Stimulated activated CD4-positive, alpha-beta T cell treated with anti-CD3 and anti-CD28 coated beads, Interleukin-2, amount 100 ng/mL, for 4 hours (primary cell): ENCODE results near the gene COL11A2.
A peak's percentile ranks its signal among the peaks of the same experiment; 100 is the strongest.

Experiments used
- DNase-seq: peaks from one replicate; pipeline ENCODE4 v3.0.0-alpha.2; 2020; ENCODE audit warnings: low read depth

Gene COL11A2

GRCh38 chr6:33171880-33172687 lies 20.2 kb downstream of the COL11A2 start:
- DNase-seq = no peak

GRCh38 chr6:33171016-33171879 lies 21.0 kb downstream of the COL11A2 start:
- no peak for DNase-seq

DNA sequence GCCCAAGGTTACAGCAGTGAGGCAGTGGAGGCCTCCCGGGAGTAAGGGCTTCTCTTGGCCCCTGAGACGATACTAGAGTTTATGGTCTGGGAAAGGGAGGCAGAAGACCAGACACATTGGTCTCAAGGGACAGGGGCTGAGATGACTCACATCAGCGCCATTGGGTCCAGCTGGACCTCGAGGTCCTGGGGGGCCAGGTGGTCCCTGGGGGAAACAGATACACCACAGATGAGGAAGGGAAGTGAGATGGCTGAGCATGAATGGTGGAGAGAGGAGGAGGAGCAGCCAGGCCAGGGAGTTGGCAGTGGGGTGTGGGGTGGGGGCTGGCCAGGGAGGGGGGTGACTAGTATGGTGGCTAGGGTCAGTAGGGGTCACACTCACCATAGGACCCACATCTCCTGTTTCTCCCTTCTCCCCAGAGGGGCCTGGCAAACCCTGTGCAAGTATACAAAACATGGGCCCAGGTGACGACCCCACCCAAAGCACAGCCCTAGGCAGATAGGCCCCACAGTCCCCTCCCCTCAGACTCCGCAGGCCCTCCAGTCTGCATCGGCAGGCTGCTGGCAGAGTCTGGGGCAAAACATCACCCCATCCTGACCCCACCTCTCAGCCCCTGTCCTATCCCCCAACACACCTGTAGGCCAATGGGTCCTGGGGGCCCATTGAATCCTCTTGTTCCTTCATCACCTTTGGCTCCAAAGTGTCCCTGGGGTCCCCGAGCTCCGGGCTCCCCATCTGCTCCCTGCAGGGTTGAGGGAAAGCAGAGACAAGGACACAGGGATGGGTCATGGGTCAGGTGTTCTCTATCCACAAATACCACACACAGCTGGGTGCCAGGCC lies 21.9 kb downstream of the COL11A2 start:
- DNase-seq = no peak

DNA sequence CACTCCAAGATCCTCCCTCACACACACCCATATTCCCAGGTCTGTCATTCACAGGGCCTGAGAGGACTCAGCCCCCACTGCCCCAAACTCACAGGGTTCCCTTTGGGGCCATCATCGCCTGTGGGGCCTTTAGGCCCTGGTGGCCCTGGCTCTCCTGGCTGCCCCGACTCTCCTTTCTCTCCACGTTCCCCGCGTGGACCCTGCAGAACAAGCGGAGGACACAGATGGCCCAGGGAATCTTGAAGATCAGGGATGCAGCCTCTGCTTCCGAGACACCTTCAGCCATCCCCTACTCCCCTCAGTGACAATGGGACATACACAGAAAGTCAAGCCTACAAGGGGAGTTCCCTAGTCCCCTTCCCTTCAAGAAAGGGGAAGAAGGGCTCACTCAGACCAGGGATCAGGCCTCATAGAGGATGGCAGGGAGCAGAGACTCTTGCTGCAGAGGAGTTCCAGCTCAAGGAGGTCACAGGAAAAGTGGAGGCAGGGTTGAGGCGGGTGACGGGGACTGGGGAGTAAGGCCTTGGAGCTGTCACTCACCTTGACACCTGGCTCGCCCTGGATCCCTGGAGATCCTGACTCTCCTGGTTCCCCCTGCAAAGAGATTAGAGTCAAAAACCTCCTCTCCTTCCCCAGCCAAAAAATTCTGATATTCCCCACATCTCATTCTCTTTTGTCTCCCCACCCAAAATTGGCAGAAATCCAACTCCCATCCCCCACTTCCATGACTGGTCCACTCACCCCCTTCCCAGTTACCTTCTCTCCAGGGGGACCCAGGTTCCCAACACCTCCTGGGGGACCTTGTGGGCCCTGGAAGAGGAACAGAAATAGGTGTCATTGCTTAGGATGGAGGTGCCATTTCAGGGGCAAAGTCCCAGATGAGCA lies 22.7 kb downstream of the COL11A2 start:
- no peak for DNase-seq

DNA sequence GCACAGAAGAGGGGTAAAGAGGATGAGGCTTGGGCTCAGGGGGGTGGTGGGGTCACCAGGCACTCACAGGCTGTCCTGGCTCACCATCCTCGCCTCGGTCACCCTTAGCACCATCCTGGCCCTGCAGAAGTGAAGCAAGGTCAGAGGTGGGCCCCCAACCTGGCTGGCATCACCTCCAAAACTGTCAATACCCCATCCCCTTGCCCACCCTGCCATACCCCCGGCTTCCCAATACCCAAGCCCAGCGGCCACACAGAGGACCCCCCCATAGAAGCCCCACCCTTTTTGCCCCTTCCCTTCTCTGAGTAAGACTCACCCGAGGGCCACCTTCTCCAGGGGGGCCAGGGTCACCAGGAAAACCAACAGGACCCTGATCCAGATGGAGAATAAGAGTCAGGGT lies 23.6 kb downstream of the COL11A2 start:
- no peak for DNase-seq

DNA sequence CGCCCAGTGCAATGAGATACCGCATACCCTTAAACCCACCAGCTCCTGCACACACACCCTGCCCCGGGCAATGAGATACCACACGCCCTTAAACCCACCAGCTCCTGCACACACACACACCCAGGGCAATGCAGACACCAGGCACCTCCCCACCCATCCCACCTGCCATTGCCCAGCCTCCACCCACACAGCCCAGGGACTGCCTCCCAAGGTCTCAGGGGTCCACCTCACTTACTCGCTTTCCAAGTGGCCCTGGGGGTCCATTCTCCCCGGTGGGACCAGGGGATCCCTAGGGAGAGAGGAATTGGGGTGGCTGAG lies 24.0 kb downstream of the COL11A2 start:
- no peak for DNase-seq

DNA sequence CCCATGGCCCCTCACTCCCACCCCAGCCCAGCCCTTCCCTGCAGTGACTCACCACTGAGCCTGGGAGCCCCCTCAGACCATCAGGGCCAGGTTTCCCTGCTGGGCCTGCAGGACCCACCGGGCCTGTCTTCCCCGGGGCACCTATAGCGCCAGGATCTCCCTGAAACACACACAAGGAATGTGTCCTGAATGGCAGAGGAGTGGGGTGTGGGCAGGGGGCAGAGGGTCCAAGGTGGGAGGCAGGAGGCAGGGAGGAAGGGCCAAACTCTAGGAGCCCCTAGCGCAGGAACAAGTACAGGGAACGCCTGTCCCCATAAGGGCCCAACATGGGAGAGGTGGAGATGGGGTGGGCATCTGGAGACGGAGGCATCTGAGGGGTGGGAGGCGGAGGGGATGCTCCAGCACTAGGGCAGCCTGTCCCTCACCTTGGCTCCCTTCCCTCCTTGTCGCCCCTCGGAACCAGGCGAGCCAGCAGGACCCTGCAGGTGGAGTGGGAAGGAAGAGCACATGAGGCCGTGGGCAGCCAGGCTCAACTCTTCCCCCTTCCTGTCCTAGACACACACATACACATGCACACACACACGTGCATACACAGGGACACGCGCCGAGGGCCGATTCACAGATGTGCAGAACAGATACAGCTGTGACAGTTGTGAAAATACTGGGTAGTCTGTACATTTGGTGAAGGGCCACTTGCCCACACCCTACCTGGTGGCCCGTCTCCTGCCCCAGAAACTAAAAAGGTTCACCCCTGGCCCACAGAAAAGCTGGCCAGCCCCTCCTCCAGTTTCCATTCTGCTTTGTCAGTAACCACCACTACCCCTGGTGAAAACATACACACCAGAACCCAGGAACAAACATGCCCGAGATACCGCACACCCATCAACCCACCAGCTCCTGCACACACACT lies 24.6 kb downstream of the COL11A2 start:
- no peak for DNase-seq

DNA sequence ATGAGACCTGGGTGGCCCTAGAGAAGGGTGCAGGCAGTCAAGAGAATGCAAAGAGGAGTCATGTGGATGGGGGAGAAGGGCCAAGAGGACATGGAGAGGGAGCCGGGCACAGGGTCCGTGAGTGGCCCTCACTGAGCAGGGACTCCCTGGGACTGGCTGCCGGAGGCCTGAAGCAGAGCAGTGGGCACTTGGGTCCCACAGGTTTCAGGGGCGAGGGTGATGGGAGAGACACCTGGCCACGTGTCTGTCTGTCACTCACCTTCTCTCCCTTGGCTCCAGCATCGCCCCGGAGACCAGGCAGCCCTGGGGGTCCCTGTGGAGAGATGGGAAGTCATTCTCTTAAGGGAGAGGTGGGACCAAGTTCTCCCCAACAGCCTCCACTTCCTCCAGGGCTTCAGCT lies 25.5 kb downstream of the COL11A2 start:
- no peak for DNase-seq

DNA sequence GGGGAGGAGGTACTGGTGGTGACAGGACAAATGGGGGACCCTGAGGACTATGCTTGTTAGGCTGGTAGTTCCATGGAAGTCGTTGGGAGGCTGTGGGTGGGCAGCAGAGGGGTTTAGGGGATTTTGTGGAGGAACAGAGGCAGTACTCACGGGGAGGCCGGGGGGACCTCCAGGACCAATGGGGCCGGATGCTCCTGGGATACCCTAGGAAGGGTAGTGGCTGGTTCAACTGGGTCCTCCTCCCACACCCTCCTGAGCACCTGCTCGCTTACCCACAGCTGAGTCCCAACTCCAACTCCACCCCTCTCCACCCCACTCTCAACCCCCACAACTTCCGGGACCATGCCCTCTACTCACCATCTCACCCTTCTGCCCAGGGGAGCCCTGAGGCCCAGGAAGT lies 25.9 kb downstream of the COL11A2 start:
- DNase-seq = no peak

- no peak for DNase-seq
These were observed 26.5 kb downstream of the COL11A2 start for GRCh38 chr6:33165581-33166258.

- DNase-seq = no peak
These were observed 27.4 kb downstream of the COL11A2 start for GRCh38 chr6:33164665-33165373.

GRCh38 chr6:33164176-33164575 lies 28.1 kb downstream of the COL11A2 start:
- no peak for DNase-seq

DNA sequence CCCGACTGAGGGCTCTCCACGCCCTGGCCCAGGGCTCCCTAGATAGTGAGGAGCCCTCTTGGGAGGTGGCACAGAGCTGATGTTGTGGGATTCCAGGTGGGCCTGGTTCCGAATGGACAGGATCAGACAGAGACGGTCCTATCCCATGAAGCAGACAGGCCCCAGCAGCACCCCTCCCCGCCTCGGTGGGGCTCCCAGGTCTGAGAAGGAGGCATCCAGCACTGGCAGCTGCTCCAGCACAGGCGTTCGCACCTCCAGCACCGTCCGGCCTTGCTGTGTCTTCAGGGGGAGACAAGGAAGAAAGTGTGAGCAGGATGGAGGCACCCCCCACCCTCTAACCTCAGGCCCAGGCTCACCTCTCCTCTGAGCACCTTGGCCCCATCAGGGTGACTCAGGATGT lies 28.7 kb downstream of the COL11A2 start:
- no peak for DNase-seq

DNA sequence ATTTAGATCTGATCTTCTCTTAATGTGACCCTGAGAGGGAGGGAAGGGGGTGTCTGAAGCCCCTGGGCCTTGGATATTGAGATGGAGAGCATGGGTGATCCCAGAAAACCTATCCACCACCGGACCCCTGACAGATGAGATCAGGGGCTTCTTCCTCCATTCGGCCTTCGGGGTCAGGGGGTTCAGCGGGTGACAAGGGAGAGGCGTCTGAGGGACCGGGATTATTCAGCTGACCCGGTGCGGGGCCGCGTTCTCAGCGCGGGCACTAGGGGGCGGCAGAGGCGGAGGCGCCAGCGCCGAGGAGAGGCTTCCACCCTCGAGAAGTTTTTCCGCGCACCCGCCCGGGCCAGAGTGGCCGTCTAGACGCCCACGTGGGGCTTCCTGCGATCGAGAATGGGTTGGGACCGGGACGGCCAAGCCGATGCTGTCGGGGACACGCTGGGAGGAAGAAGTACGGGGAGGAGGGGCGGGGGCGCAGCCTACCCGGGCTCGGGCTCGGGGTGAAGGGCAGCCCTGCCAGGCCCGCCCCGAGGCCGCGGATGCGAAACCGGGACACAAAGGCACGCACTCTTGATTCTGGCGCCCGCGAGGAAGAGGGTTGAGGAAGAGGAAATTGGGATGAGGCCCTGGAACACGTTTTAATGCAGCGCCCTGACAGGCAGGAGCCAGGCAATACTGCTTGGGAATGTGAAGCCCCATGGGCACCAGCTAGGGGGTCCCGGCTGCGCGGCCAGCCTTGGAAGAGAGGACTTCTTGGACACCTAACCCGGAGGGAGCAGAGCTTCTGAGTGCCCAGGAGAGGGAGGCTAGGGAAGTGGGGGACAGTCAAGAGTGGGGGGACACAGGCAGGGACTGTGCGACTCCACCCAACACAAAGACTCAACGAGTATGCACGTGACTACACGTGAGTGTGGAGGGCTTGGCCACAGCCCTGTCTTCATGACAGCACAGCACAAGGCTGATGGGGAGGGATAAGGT lies 30.6 kb downstream of the COL11A2 start:
- peak; percentile 69 for DNase-seq

- DNase-seq = no peak
These were observed 31.4 kb downstream of the COL11A2 start for GRCh38 chr6:33160728-33161344.

DNA sequence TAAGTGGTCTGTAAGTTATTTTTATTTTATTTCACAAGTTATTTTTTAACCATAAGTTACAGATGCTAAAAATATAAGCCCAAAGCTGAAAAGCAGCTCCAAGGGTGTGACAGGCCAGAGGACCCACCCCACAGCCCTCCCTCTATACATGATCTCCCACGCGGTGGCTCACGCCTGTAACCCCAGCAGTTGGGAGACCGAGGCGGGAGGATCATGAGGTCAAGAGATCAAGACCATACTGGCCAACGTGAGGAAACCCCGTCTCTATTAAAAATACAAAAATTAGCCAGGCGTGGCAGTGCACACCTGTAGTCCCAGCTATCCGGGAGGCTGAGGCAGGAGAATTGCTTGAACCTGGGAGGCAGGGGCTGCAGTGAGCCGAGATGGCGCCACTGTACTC lies 32.2 kb downstream of the COL11A2 start:
- no peak for DNase-seq

DNA sequence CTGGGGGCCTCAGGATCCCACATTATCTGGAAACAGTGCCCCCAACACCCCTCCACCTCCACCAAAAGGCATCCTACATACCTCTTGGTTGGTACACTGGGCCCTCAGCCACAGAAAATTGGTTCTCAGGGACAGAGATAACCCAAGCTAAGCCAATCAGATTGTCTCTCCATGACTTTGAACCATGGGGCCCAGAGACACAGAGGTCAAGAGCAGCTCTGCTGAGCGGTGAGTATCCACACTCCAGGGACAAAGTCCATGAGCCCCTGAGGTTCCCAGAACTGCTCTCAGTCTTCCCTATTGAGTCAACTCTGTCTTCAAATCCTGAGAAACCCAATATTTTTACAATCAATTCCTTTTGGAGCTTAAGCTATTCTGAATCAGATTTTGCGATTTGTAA lies 35.3 kb downstream of the COL11A2 start:
- no peak for DNase-seq

DNA sequence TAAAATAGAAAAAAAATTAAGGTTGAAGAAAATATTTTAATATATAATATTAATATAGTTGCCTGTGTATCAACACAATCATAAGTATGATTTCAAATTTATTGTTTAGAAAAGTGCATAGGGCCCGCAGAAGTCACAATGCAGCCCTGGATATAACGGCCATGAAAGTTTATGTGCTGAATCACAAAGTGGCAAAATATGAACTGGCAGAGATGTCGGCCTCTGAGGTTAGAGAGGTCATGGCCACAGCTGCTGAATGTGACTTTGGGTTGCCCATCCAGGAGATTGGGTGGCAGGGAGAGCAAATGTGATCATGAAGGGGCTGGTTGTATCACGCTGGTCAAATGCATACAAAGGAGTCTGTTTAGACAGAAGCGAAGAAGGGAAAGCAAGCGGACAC lies 35.7 kb downstream of the COL11A2 start:
- DNase-seq = no peak
